Lower lobe of right lung (tissue), 2 donors: ENCODE data around the gene TCF7L1. TPM values are rescaled to one million over a fixed set of nuclear protein-coding genes. Genes with fewer than 3 reads are reported as not detected.

Experiments used
- ATAC-seq, 2 donors: fragments of 200-7000 bp; cut with Tn5 transposase; one replicate each; pipeline ENCODE4 v1.9.1; 2020 to 2022; ENCODE audit warnings: mild to moderate bottlenecking in 2 of 2, moderate library complexity in 2 of 2
- DNase-seq: peaks from one replicate; pipeline ENCODE4 v3.0.0-alpha.2; 2020
- H3K27ac ChIP-seq: fragments of 200-600 bp; one replicate; pipeline ENCODE4 v1.8.0; 2022
- H3K27me3 ChIP-seq: fragments of 200-600 bp; one replicate; pipeline ENCODE4 v1.8.0; 2022; ENCODE audit warnings: low read depth
- H3K36me3 ChIP-seq: fragments of 200-600 bp; one replicate; pipeline ENCODE4 v1.8.0; 2022; ENCODE audit warnings: mild to moderate bottlenecking
- H3K4me1 ChIP-seq: fragments of 200-600 bp; one replicate; pipeline ENCODE4 v1.8.0; 2022
- H3K4me3 ChIP-seq: fragments of 200-600 bp; one replicate; pipeline ENCODE4 v1.8.0; 2022; ENCODE audit warnings: mild to moderate bottlenecking
- H3K9me3 ChIP-seq: fragments of 200-600 bp; one replicate; pipeline ENCODE4 v1.8.0; 2022
- intact Hi-C: fragments of 100-400 bp; cut with DNase I; formaldehyde crosslinking; loops from one replicate; pipeline ENCODE4 v1.11.0; 2022
- total RNA-seq: library from RNA; stranded (reverse); fragmentation: NEBNext Ultra II Directional; extraction: Animal tissue kit (Norgen Biotek cat#: 25700); gene quantifications from one replicate; pipeline ENCODE4 v1.2.1, GENCODE V29; 2021
- TF ChIP-seq, protein P1 (sequence below): fragments of 200-600 bp; IDR thresholded peaks from one replicate; pipeline ENCODE4 v1.8.0; 2022; ENCODE audit warnings: antibody characterized with exemption, mild to moderate bottlenecking
- donor health status: DM: no; HTN: yes; CAD: no; lungs with severe emphysema.

The TCF7L1 gene
- total RNA-seq, 1 donor from 2014 or later: 17.1 TPM

- ATAC-seq (no peak), DNase-seq (no peak)
- Histone ChIP-seq H3K4me1 (no peaks in the 10 kb centered on the region), H3K9me3 (no peaks in the 10 kb centered on the region), H3K36me3 (no peaks in the 10 kb centered on the region), H3K27me3 (no peaks in the 10 kb centered on the region), H3K4me3 (no peak overlapping the region), H3K27ac (no peak overlapping the region)
- TF ChIP-seq, protein P1, sequence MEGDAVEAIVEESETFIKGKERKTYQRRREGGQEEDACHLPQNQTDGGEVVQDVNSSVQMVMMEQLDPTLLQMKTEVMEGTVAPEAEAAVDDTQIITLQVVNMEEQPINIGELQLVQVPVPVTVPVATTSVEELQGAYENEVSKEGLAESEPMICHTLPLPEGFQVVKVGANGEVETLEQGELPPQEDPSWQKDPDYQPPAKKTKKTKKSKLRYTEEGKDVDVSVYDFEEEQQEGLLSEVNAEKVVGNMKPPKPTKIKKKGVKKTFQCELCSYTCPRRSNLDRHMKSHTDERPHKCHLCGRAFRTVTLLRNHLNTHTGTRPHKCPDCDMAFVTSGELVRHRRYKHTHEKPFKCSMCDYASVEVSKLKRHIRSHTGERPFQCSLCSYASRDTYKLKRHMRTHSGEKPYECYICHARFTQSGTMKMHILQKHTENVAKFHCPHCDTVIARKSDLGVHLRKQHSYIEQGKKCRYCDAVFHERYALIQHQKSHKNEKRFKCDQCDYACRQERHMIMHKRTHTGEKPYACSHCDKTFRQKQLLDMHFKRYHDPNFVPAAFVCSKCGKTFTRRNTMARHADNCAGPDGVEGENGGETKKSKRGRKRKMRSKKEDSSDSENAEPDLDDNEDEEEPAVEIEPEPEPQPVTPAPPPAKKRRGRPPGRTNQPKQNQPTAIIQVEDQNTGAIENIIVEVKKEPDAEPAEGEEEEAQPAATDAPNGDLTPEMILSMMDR: no peak
- intact Hi-C loops: no loop called here
These were observed 41.4 kb upstream of the TCF7L1 start for GRCh38 chr2:85091838-85092237.

DNA sequence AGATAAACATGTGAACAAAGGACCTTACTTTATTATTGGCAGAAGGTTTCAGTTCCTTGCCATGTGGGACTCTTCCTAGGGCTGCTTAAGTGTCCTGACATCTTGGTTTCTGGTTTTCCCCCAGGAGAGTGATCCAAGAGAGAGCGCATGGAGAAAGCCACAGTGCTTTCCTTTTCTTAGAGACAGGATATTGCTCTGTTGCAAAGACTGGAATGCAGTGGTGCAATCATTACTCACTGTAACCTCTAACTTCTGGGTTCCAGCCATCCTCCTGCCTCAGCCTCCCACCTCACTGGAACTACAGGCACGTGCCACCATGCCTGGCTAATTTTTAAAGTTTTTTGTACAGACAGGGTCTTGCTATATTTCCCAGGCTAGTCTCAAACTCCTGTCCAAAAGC, 38.1 kb upstream of the TCF7L1 start:
- Histone ChIP-seq H3K27me3 (no peaks in the 10 kb centered on the region), H3K36me3 (no peaks in the 10 kb centered on the region), H3K9me3 (no peaks in the 10 kb centered on the region), H3K27ac (no peak overlapping the region), H3K4me3 (no peak overlapping the region), H3K4me1 (no peaks in the 10 kb centered on the region)
- ATAC-seq: no peak
- TF ChIP-seq, protein P1: no peak
- intact Hi-C loops: no loop called here
- no peak for DNase-seq

DNA sequence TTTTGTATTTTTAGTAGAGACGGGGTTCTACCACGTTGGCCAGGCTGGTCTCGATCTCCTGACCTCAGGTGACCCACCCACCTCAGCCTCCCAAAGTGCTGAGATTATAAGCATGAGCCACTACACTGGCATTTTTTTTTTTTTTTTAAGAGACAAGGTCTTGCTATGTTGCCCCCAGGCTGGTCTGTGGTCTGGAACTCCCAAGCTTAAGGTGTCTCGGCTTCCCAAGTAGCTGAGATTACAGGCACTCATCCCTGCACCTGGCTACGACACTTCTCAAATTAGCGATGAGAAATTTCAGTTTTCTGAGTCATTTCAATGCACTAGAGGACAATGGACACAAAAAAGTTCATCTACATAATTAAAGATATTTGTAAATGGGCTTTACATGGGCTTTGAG, 36.6 kb upstream of the TCF7L1 start:
- DNase-seq (no peak), ATAC-seq (no peak)
- Histone ChIP-seq H3K4me3 (no peak overlapping the region), H3K36me3 (no peaks in the 10 kb centered on the region), H3K27ac (no peak overlapping the region), H3K4me1 (no peaks in the 10 kb centered on the region), H3K9me3 (no peaks in the 10 kb centered on the region), H3K27me3 (no peaks in the 10 kb centered on the region)
- TF ChIP-seq, protein P1: no peak
- intact Hi-C loops: no loop called here

DNA sequence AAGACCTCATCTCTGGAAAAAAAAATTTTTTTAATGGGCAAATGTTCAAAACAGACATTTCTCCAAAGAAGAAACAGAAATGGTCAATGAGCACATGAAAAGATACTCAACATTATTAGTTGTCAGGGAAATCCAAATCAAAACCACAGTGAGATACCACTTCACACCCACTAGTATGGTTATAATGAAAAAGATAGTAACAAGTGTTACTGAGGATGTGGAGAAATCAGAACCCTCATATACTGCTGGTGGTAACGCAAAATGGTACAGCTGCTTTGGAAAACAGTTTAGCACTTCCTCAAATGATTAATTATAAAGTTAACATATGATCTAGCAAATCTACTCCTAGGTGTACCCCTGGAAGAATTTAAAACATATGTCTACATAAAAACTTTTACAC, 29.0 kb upstream of the TCF7L1 start:
- H3K36me3 ChIP-seq: no peaks in the 10 kb centered on the region
- no peak overlapping the region for H3K27ac ChIP-seq
- DNase-seq (no peak), ATAC-seq (no peak)
- no peaks in the 10 kb centered on the region for H3K9me3 ChIP-seq
- intact Hi-C loops: no loop called here
- no peaks in the 10 kb centered on the region for H3K27me3 ChIP-seq
- H3K4me3 ChIP-seq: no peak overlapping the region
- TF ChIP-seq, protein P1: no peak
- no peaks in the 10 kb centered on the region for H3K4me1 ChIP-seq

DNA sequence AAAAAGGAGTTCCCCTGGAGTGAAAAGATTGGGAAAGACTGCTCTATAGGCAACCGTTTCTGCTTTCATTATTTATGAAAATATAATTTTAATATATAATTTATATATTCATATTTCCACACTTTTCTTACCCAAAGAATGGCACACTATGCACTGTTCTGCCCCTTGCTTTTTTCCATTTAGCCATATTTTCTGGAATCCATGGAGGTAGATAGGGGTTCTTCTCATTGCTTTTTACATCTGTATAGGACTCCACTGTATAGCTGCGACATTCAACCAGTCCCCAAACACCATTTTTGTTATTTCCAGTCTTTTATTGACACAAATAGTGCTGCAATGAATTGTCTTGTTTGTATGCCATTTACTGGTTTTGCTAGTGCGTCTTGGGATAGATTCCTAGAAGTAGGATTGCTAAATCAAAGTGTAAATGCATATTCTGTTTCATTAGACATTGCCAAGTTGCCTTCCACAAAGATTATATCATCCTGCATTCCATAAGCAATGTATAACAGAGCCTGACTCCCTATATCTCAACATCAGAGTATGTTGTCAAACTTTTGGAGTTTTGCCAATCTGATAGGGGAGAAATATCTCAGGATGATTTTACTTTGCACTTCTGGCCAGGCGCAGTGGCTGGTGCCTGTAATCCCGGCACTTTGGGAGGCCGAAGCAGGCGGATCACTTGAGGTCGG, 26.6 kb upstream of the TCF7L1 start:
- Histone ChIP-seq H3K27me3 (no peaks in the 10 kb centered on the region), H3K9me3 (no peaks in the 10 kb centered on the region), H3K27ac (no peak overlapping the region), H3K4me1 (no peaks in the 10 kb centered on the region), H3K36me3 (no peaks in the 10 kb centered on the region), H3K4me3 (no peak overlapping the region)
- DNase-seq (no peak), ATAC-seq (no peak)
- TF ChIP-seq, protein P1: no peak
- intact Hi-C loops: no loop called here
